ENCODE results near the gene RAB3GAP1.

GRCh38 chr2:135187270-135187669 is 135.2 kb downstream of the RAB3GAP1 start:
- TF ChIP-seq CTCF (IDR thresholded peaks at IDR 0.05) (no peak), POLR2A (IDR thresholded peaks at IDR 0.05) (no peak)

All from adrenal gland (tissue), 5 donors.